Mucosa of rectum (tissue), 2 donors: ENCODE results near the gene FHIT.

ENCODE experiments used
- H3K27ac ChIP-seq, 2 donors: one replicate each; pipeline ENCODE4 v1.7.0; 2013; ENCODE audit warnings: inconsistent platforms in 2 of 2, low read depth in 2 of 2, low read length in 2 of 2
- H3K27me3 ChIP-seq, 2 donors: one replicate each; pipeline ENCODE4 v1.7.0; 2013; ENCODE audit warnings: low read length in 2 of 2; ENCODE audit not compliant: control insufficient read depth in 2 of 2, insufficient read depth in 2 of 2
- H3K36me3 ChIP-seq, 2 donors: one replicate each; pipeline ENCODE4 v1.7.0; 2013; ENCODE audit warnings: low read length in 2 of 2; ENCODE audit not compliant: control insufficient read depth in 2 of 2, insufficient read depth in 2 of 2
- H3K4me1 ChIP-seq, 2 donors: one replicate each; pipeline ENCODE4 v1.7.0; 2013; ENCODE audit warnings: low read length in 2 of 2, mild to moderate bottlenecking in 1 of 2; ENCODE audit not compliant: control insufficient read depth in 2 of 2, insufficient read depth in 2 of 2
- H3K4me3 ChIP-seq, 2 donors: one replicate each; pipeline ENCODE4 v1.7.0; 2013; ENCODE audit warnings: low read length in 2 of 2
- H3K9ac ChIP-seq, 2 donors: one replicate each; pipeline ENCODE4 v1.7.0; 2013; ENCODE audit warnings: low read length in 2 of 2, low read depth in 1 of 2, mild to moderate bottlenecking in 1 of 2
- H3K9me3 ChIP-seq, 2 donors: one replicate each; pipeline ENCODE4 v1.7.0; 2013; ENCODE audit warnings: low read length in 2 of 2; ENCODE audit not compliant: control insufficient read depth in 2 of 2
- donor health status: healthy.
- donor health status: Normal muscosa, but diverticular disease.

FHIT gene

DNA sequence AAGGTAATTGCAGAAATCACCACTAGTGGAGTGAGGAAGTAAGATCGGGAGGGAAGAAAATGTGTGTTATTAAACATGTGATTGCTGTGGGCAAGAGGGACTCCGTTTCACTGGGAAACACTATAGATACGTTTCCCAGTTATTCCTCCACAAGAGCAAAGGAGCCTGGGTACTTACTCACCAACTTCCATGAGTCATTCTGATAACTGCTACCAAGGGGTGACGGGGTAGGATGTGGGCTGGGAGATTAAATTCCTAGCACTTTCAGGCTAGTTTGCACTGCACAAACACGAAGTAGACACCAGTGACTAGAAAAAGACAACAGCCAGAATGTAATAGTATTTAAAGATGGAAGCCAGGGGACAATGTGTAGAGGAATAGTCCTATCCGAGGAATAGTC is 1388.6 kb downstream of the FHIT start:
- Histone ChIP-seq H3K27me3 (no peaks in the 10 kb centered on the region), H3K9ac (no peak overlapping the region), H3K27ac (no peak overlapping the region), H3K36me3 (no peaks in the 10 kb centered on the region), H3K9me3 (no peaks in the 10 kb centered on the region), H3K4me1 (no peaks in the 10 kb centered on the region), H3K4me3 (no peak overlapping the region)

DNA sequence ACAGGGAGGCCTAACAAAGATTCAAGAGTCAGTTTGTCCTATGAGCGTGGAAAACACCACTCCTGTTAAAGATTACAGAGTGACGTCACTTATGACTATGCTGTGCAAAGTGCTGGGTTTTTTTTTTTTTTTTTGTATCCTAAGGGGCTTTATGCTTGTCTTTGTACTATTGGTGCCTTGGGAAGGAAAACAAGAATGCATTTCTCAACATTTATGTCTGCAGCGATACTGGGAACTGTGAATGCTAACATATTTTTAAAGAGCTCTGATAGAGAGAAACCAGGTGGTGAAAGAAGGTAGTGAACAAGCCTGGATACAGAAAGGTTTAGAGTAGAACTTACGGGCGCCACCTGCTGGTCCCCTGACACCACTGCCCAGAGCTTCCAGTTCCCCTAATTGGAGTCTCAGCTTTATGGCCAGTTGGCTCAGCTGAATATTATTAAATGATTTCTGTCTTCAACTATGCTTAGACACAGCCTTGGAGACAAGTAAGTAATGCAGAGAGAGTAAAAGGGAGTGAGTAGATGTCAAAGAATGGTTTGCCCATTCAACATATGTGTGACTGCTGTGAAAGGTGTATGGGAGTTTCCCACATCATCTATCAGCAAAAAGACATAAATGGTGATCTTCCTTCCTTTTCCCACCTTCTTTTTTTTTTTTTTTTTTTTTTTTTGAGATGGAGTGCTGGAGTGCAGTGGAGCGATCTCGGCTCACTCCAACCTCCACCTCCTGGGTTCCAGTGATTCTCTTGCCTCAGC is 1393.5 kb downstream of the FHIT start:
- no peak overlapping the region for H3K4me3 ChIP-seq
- no peaks in the 10 kb centered on the region for H3K9me3 ChIP-seq
- no peaks in the 10 kb centered on the region for H3K27me3 ChIP-seq
- H3K9ac ChIP-seq, result no peak overlapping the region
- H3K4me1 ChIP-seq, result no peaks in the 10 kb centered on the region
- H3K36me3 ChIP-seq, result no peaks in the 10 kb centered on the region
- H3K27ac ChIP-seq, result no peak overlapping the region

DNA sequence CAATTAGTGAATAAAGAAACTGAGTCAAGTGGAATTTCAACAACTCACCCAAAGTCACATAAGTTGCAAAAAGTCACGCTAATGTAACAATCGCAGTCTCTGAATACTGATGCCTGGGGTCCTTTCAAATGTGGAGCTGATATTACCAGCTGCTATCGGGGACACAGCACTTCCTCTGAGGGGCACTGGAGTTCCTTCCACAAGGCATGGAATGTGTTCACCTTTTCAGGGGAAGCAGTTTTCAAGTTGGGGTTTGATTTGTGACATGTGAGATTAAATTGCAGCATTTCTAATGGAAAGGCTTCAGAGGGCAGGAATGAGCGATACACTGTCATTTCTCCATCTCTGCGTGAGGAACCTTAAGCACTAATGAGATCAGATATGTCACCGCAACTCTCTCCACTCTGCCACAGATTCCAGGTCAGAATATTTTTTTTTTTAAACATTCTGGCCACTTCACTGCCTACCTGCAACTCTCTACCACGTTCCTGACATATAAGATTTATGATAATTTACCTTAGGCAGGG is 1394.3 kb downstream of the FHIT start:
- Histone ChIP-seq H3K36me3 (no peaks in the 10 kb centered on the region), H3K9ac (no peak overlapping the region), H3K27ac (no peak overlapping the region), H3K9me3 (no peaks in the 10 kb centered on the region), H3K4me1 (no peaks in the 10 kb centered on the region), H3K4me3 (no peak overlapping the region), H3K27me3 (no peaks in the 10 kb centered on the region)

DNA sequence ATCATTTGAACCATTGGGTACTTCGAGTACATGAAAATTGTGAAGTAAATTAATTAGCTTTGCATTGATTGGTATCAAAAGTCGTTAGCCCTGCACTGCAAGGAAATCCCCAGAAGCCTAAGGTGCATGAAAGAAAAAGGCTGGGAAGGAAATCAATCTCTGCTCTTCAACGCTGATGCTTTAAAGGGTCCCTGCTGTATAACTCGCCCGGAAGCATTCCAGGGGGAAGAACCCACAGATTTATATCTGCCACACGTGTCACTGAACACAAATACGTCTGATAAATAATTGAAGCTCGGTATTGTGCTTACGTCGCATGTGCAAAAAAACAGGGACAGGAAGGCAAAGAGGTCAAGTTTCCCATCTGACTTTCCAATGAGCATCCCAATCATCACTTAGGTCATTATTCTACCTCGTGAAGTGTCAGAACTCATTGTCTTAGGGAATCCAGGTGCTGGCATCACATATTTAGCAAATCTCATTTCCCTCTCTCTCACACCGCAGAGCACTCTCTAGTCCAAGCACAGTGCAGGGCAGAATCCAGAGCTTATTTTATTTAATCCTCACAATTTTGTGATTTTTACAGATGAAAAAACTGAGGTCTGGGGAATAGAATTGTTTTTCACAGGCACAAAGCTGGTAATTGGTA is 1397.1 kb downstream of the FHIT start:
- no peak overlapping the region for H3K9ac ChIP-seq
- no peaks in the 10 kb centered on the region for H3K36me3 ChIP-seq
- H3K27ac ChIP-seq, result no peak overlapping the region
- no peaks in the 10 kb centered on the region for H3K27me3 ChIP-seq
- H3K4me3 ChIP-seq, result no peak overlapping the region
- H3K9me3 ChIP-seq, result no peaks in the 10 kb centered on the region
- no peaks in the 10 kb centered on the region for H3K4me1 ChIP-seq

DNA sequence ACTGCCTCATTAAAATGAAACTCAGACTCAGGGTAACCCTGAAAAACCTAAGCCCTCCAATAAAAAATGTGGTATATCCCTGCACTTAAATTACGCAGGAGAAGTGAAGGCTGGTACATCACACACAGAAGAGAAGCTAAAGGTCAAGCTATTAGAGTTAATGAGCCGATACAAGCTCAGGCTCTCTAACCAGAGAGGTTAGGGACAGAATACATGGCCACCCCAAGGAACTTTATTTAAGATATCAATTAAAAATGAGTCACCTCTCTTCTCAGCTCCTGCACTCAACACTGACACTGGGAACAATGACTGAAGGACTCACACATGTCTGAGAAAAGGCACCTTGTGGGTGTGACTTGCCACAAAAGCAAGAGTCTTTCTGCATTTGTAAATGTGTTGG is 1400.8 kb downstream of the FHIT start:
- H3K27me3 ChIP-seq, result no peaks in the 10 kb centered on the region
- no peaks in the 10 kb centered on the region for H3K36me3 ChIP-seq
- H3K4me3 ChIP-seq, result no peak overlapping the region
- H3K4me1 ChIP-seq, result no peaks in the 10 kb centered on the region
- no peaks in the 10 kb centered on the region for H3K9me3 ChIP-seq
- H3K9ac ChIP-seq, result no peak overlapping the region
- no peak overlapping the region for H3K27ac ChIP-seq

DNA sequence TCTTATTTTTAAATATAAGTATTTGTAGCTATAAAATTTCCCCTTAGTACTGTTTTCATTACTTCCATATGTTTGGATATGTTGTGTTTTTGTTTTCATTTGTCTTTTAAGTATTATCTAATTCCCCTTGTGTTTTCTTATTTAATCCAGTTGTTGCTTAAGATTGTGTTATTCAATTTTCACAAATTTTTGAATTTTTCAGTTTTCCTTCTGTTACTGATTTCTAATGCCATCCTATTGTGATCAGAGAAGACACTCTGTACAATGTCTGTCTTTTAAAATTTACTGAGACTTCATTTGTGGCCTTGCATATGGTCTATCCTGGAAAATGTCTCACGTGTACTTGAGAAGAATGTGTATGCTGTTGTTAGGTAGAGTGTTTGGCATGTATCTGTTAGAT is 1405.9 kb downstream of the FHIT start:
- Histone ChIP-seq H3K9ac (no peak overlapping the region), H3K27ac (no peak overlapping the region), H3K4me1 (no peaks in the 10 kb centered on the region), H3K4me3 (no peak overlapping the region), H3K27me3 (no peaks in the 10 kb centered on the region), H3K9me3 (no peaks in the 10 kb centered on the region), H3K36me3 (no peaks in the 10 kb centered on the region)

DNA sequence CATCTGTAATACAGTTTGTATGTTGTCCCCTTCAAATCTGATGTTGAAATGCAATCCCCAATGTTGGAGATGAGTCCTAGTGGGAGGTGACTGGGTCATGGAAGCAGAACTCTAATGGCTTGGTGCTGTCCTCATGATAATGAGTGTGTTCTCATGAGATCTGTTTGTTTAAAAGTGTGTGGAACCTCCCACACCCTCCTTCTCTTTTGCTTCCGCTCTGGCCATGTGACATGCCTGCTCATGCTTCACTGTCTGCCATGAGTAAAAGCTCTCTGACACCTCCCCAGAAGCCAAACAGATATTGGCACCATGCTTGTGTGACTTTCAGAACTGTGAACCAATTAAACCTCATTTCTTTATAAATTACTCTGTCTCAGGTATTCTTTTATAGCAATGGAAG is 1407.4 kb downstream of the FHIT start:
- Histone ChIP-seq H3K27me3 (no peaks in the 10 kb centered on the region), H3K36me3 (no peaks in the 10 kb centered on the region), H3K4me3 (no peak overlapping the region), H3K27ac (no peak overlapping the region), H3K4me1 (no peaks in the 10 kb centered on the region), H3K9ac (no peak overlapping the region), H3K9me3 (no peaks in the 10 kb centered on the region)

DNA sequence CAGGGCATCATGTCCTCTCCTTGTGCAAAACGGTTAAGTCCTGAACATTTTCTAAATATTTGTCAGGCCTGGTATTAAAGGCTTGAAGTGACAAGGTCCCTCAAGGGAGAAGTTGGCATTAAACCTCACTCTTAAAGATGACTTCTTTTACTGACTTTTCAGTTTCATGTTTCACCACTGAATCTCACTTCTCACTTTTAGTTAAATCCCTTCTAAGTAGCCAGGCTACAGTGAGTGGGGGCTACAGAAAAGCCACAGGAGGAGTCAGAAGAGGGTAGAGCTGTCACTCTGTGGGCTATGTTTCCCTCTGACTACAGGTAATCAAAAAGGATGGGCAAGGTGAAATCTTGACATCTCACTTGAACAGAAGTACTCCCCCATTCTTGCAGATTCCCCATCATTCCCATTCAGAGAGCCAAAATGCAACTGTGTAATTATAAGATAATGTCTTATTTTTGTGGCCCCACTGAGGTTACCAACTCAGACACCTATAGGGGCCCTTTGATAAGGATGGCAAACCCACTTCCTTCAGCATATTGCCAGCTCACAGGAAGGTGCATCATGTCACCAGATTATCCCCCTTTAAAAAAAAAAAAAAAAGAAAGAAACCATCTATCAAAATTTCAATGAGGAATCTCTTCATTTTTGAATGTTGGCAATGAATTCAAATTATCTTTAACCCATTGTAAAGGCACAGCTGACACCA is 1411.3 kb downstream of the FHIT start:
- Histone ChIP-seq H3K9ac (no peak overlapping the region), H3K27me3 (no peaks in the 10 kb centered on the region), H3K4me3 (no peak overlapping the region), H3K4me1 (no peaks in the 10 kb centered on the region), H3K36me3 (no peaks in the 10 kb centered on the region), H3K27ac (no peak overlapping the region), H3K9me3 (no peaks in the 10 kb centered on the region)

DNA sequence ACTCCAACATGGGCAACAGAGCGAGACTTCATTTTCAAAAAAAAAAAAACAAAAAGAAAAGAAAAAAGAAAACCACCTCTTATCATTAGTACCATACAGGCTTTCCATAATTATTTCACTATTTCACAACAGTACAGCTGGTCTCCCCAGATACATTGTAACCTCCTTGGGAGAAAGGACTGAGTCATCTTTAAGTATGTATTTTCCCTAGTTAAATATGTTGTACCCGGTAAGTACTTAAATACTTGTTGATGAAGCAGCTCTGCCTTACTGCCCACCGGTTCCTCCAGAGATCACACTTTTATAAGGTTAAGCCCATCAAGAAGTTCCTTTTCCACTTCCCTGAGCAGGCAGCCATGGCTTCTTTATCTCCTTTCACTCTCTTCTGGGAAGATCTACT is 1412.0 kb downstream of the FHIT start:
- Histone ChIP-seq H3K4me1 (no peaks in the 10 kb centered on the region), H3K27me3 (no peaks in the 10 kb centered on the region), H3K9ac (no peak overlapping the region), H3K27ac (no peak overlapping the region), H3K9me3 (no peaks in the 10 kb centered on the region), H3K36me3 (no peaks in the 10 kb centered on the region), H3K4me3 (no peak overlapping the region)

DNA sequence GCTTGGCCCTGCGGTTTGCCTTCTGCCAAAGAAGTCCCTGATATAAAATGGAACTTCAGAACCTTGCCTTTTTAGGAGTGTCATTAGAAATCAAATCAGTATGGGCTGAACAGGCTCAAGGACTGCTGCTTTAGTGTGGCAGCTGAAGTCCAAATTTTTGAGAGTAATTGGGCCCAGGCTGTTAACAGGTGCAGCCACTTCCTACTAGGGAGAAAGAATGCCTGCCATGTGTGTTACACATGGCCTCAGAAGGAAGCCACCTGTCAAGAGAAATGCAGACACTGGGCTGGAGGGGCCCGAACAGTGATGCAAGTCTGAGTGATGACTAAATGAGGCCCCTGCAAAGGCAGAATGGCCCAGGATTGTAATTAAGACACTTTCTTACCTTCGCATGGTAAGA is 1414.7 kb downstream of the FHIT start:
- Histone ChIP-seq H3K36me3 (no peaks in the 10 kb centered on the region), H3K4me1 (no peaks in the 10 kb centered on the region), H3K9me3 (no peaks in the 10 kb centered on the region), H3K27ac (no peak overlapping the region), H3K9ac (no peak overlapping the region), H3K27me3 (no peaks in the 10 kb centered on the region), H3K4me3 (no peak overlapping the region)
